ENCODE measurements around the gene ASB2. TPM values are rescaled to one million over a fixed set of nuclear protein-coding genes. Genes with fewer than 3 reads are reported as not detected.

ASB2 gene
- total and polyA plus RNA-seq, 2 of the 8 experiments (the other 6 are each of a cell fraction or from before 2014, with no cell fraction given) = 1.0 to 2.1 TPM

DNA sequence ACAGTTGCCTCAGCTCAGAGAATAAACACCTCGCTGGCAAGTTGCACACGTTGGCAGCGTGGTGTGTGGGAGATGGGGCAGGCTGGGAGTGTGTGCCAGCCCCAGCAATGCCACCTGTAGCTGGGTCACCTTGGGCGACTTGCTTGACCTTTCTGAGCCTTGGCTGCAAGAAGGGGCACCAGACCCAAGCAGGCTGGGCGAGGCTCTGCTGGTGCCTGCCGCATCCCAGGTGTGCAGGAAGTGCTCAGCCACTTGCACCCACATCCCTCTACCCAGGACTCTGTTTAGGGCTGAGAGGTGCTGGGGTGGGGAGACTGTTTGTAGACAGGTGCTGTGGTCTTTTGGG is 48.6 kb downstream of the ASB2 start:
- DNase-seq (ENCODE audit: low read depth in 1 of 2, low spot score in 2 of 2) (no peak), FAIRE-seq (no peak)
- Histone ChIP-seq H3K27me3 (replicated peaks in 1 of 4; ENCODE audit: control insufficient read depth in 3 of 4, extremely low read depth in 1 of 4, insufficient read depth in 3 of 4, low read length in 3 of 4) (no peaks in the 10 kb centered on the region), H3K14ac (ENCODE audit: insufficient read length) (no peak overlapping the region), H3K36me3 (ENCODE audit: control insufficient read depth in 2 of 4, insufficient read depth in 4 of 4, low read length in 3 of 4) (no peaks in the 10 kb centered on the region), H3K4ac (replicated peaks; ENCODE audit: insufficient read length, low read depth, low read length) (no peak overlapping the region), H2BK5ac (ENCODE audit: low read depth, low read length) (no peak overlapping the region), H2BK15ac (ENCODE audit: low read length) (no peak overlapping the region), H3K18ac (ENCODE audit: extremely low read depth, low read length) (no peak overlapping the region), H3K23ac (ENCODE audit: insufficient read length) (no peak overlapping the region), H3K56ac (replicated peaks; ENCODE audit: insufficient read length, low read depth, low read length) (no peak overlapping the region), H3K79me1 (ENCODE audit: low read depth, low read length) (no peaks in the 10 kb centered on the region), H4K5ac (ENCODE audit: insufficient read length, low read depth, low read length) (no peak overlapping the region), H3K4me2 (ENCODE audit: insufficient read depth in 1 of 2, low read depth in 2 of 2, low read length in 2 of 2) (no peak overlapping the region), H2BK120ac (replicated peaks; ENCODE audit: low read depth, low read length) (no peak overlapping the region), H3K23me2 (ENCODE audit: low read depth, low read length) (no peaks in the 10 kb centered on the region), H3K4me3 (ENCODE audit: extremely low read depth in 1 of 4, insufficient read depth in 2 of 4, low read depth in 3 of 4, low read length in 4 of 4) (no peak overlapping the region), H3K27ac (ENCODE audit: low read depth, low read length) (no peak overlapping the region), H3K4me1 (replicated peaks in 1 of 4; ENCODE audit: control insufficient read depth in 3 of 4, insufficient read depth in 4 of 4, low read length in 3 of 4) (peaks cover 0 to 5% (median 0%) of the 10 kb centered on the region in 4 experiments; a peak in 1 of 7 replicates), H2AFZ (ENCODE audit: low read length) (no peak overlapping the region), H3K9ac (replicated peaks in 1 of 4; ENCODE audit: extremely low read depth in 1 of 4, low read depth in 3 of 4, low read length in 3 of 4) (no peak overlapping the region), H3K79me2 (ENCODE audit: control insufficient read depth in 1 of 2, insufficient read depth in 2 of 2, low read length in 2 of 2) (no peaks in the 10 kb centered on the region), H4K20me1 (replicated peaks in 1 of 2; ENCODE audit: control insufficient read depth in 1 of 2, insufficient read depth in 2 of 2, low read length in 2 of 2) (no peaks in the 10 kb centered on the region), H2BK12ac (ENCODE audit: low read depth, low read length) (no peak overlapping the region), H4K91ac (replicated peaks; ENCODE audit: insufficient read length, low read length) (no peak overlapping the region), H4K8ac (ENCODE audit: extremely low read depth, insufficient read depth, low read length) (no peak overlapping the region; the same call in 1 of the 2 replicates), H2AK5ac (ENCODE audit: low read depth, low read length) (no peak overlapping the region), H3K9me3 (ENCODE audit: insufficient read depth in 2 of 2, low read depth in 1 of 2, low read length in 1 of 2) (no peaks in the 10 kb centered on the region), H2BK20ac (ENCODE audit: low read length) (no peak overlapping the region)
- WGBS, 2 experiments (ENCODE audit: extremely low coverage in 1 of 2, insufficient coverage in 1 of 2, insufficient read length in 1 of 2, insufficient replicate concordance in 2 of 2, low coverage in 1 of 2, low lambda C conversion rate in 2 of 2, missing lambda C conversion rate in 1 of 2) = 81% methylated on average over 6 of the region's 6 CpGs; no CpG with 5 or more reads in 1 of the 2 experiments
- ChIA-PET CTCF (ENCODE audit: partially characterized antibody) (interaction anchor here (1.0 to 3.7 kb wide), 4 partner anchors 10 to 295 kb away, joined by 3 to 29 read pairs (median 3); no protein-coding TSS in a partner anchor), POLR2A (ENCODE audit: partially characterized antibody) (interaction anchor here (1.6 kb wide), 1 partner anchor 8 kb away, joined by 4 read pairs; no protein-coding TSS in a partner anchor)
- no peak for TF ChIP-seq HDAC6 (IDR thresholded peaks at IDR 0.05; ENCODE audit: low read depth, low read length)
- no peak for TF ChIP-seq TEAD4 (IDR thresholded peaks at IDR 0.05; ENCODE audit: low read depth, low read length)
- no peak for TF ChIP-seq SP2 (IDR thresholded peaks at IDR 0.05; ENCODE audit: low read length)
- TF ChIP-seq, protein P1, sequence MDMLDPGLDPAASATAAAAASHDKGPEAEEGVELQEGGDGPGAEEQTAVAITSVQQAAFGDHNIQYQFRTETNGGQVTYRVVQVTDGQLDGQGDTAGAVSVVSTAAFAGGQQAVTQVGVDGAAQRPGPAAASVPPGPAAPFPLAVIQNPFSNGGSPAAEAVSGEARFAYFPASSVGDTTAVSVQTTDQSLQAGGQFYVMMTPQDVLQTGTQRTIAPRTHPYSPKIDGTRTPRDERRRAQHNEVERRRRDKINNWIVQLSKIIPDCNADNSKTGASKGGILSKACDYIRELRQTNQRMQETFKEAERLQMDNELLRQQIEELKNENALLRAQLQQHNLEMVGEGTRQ (IDR thresholded peaks at IDR 0.05; ENCODE audit: low read length) = no peak
- no peak for TF ChIP-seq EZH2 (IDR thresholded peaks at IDR 0.05; ENCODE audit: low read depth, low read length, severe bottlenecking)
- no peak for TF ChIP-seq KDM4A (IDR thresholded peaks at IDR 0.05; ENCODE audit: low read depth, low read length, severe bottlenecking)
- no peak for TF ChIP-seq BACH1 (IDR thresholded peaks at IDR 0.05; ENCODE audit: low read length)
- no peak for TF ChIP-seq KDM1A (IDR thresholded peaks at IDR 0.05; ENCODE audit: borderline replicate concordance, low read length)
- TF ChIP-seq YY1 (IDR thresholded peaks at IDR 0.05; ENCODE audit: low read depth, low read length) = no peak
- TF ChIP-seq TAF1 (IDR thresholded peaks at IDR 0.05; ENCODE audit: low read depth, low read length) = no peak
- no peak for TF ChIP-seq TCF12 (IDR thresholded peaks at IDR 0.05; ENCODE audit: low read depth, low read length)
- no peak for TF ChIP-seq GABPA (IDR thresholded peaks at IDR 0.05; ENCODE audit: borderline replicate concordance, insufficient read depth, low read length)
- no peak for TF ChIP-seq SIX5 (IDR thresholded peaks at IDR 0.05; ENCODE audit: low read depth, low read length)
- TF ChIP-seq SP4 (IDR thresholded peaks at IDR 0.05; ENCODE audit: low read length) = no peak
- no peak for TF ChIP-seq BCL11A (IDR thresholded peaks at IDR 0.05; ENCODE audit: low read depth in 2 of 2, low read length in 2 of 2)
